ENCODE measurements around the gene ICAM1. TPM values are rescaled to one million over a fixed set of nuclear protein-coding genes. Genes with fewer than 3 reads are reported as not detected.

ICAM1 gene
- total and polyA plus RNA-seq, 2 of the 13 experiments (the other 11 are each of a cell fraction or from before 2014, with no cell fraction given), result 37.9 to 98.4 TPM

GRCh38 chr19:10270616-10271394 is at the start of gene ICAM1 (continued):
- no peak for TF ChIP-seq PBX3 (CRISPR knock-in tag; IDR thresholded peaks at IDR 0.05; ENCODE audit: borderline replicate concordance)
- TF ChIP-seq ZNF644 (CRISPR knock-in tag; IDR thresholded peaks at IDR 0.05; ENCODE audit: low read depth), result no peak
- TF ChIP-seq, protein P1, sequence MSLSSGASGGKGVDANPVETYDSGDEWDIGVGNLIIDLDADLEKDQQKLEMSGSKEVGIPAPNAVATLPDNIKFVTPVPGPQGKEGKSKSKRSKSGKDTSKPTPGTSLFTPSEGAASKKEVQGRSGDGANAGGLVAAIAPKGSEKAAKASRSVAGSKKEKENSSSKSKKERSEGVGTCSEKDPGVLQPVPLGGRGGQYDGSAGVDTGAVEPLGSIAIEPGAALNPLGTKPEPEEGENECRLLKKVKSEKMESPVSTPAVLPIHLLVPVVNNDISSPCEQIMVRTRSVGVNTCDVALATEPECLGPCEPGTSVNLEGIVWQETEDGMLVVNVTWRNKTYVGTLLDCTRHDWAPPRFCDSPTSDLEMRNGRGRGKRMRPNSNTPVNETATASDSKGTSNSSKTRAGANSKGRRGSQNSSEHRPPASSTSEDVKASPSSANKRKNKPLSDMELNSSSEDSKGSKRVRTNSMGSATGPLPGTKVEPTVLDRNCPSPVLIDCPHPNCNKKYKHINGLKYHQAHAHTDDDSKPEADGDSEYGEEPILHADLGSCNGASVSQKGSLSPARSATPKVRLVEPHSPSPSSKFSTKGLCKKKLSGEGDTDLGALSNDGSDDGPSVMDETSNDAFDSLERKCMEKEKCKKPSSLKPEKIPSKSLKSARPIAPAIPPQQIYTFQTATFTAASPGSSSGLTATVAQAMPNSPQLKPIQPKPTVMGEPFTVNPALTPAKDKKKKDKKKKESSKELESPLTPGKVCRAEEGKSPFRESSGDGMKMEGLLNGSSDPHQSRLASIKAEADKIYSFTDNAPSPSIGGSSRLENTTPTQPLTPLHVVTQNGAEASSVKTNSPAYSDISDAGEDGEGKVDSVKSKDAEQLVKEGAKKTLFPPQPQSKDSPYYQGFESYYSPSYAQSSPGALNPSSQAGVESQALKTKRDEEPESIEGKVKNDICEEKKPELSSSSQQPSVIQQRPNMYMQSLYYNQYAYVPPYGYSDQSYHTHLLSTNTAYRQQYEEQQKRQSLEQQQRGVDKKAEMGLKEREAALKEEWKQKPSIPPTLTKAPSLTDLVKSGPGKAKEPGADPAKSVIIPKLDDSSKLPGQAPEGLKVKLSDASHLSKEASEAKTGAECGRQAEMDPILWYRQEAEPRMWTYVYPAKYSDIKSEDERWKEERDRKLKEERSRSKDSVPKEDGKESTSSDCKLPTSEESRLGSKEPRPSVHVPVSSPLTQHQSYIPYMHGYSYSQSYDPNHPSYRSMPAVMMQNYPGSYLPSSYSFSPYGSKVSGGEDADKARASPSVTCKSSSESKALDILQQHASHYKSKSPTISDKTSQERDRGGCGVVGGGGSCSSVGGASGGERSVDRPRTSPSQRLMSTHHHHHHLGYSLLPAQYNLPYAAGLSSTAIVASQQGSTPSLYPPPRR (CRISPR knock-in tag; IDR thresholded peaks at IDR 0.05; ENCODE audit: borderline replicate concordance), result peak; percentile 15; the same call in 1 of the 2 replicates
- peak; percentile 74 for TF ChIP-seq ZSCAN25 (CRISPR knock-in tag; IDR thresholded peaks at IDR 0.05)
- no peak for TF ChIP-seq PAF1 (CRISPR knock-in tag; IDR thresholded peaks at IDR 0.05)
- peak; percentile 95 for TF ChIP-seq SP5 (CRISPR knock-in tag; IDR thresholded peaks at IDR 0.05; ENCODE audit: borderline replicate concordance, low read depth)
- TF ChIP-seq ZNF331 (CRISPR knock-in tag; IDR thresholded peaks at IDR 0.05), result peak; percentile 72
- no peak; the same call in 1 of the 2 replicates for TF ChIP-seq ZBTB21 (CRISPR knock-in tag; IDR thresholded peaks at IDR 0.05)
- TF ChIP-seq ARID2 (CRISPR knock-in tag; IDR thresholded peaks at IDR 0.05; ENCODE audit: borderline replicate concordance), result peak; percentile 48; the same call in 1 of the 2 replicates
- peak; percentile 17; the same call in 1 of the 2 replicates for TF ChIP-seq ZNF274 (CRISPR knock-in tag; IDR thresholded peaks at IDR 0.05)
- TF ChIP-seq, protein P2, sequence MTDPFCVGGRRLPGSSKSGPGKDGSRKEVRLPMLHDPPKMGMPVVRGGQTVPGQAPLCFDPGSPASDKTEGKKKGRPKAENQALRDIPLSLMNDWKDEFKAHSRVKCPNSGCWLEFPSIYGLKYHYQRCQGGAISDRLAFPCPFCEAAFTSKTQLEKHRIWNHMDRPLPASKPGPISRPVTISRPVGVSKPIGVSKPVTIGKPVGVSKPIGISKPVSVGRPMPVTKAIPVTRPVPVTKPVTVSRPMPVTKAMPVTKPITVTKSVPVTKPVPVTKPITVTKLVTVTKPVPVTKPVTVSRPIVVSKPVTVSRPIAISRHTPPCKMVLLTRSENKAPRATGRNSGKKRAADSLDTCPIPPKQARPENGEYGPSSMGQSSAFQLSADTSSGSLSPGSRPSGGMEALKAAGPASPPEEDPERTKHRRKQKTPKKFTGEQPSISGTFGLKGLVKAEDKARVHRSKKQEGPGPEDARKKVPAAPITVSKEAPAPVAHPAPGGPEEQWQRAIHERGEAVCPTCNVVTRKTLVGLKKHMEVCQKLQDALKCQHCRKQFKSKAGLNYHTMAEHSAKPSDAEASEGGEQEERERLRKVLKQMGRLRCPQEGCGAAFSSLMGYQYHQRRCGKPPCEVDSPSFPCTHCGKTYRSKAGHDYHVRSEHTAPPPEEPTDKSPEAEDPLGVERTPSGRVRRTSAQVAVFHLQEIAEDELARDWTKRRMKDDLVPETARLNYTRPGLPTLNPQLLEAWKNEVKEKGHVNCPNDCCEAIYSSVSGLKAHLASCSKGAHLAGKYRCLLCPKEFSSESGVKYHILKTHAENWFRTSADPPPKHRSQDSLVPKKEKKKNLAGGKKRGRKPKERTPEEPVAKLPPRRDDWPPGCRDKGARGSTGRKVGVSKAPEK (CRISPR knock-in tag; IDR thresholded peaks at IDR 0.05; ENCODE audit: borderline replicate concordance), result no peak
- TF ChIP-seq CBFB (CRISPR knock-in tag; IDR thresholded peaks at IDR 0.05), result peak; percentile 84
- 0 out of 2 replicates have a peak, but pooled peaks have one; percentile 28 for TF ChIP-seq ZNF850 (CRISPR knock-in tag; conservative IDR thresholded peaks at IDR 0.05)
- peak; percentile 64 for TF ChIP-seq CBX1 (IDR thresholded peaks at IDR 0.05; ENCODE audit: low read depth)
- no peak for TF ChIP-seq HMGA1 (CRISPR knock-in tag; conservative IDR thresholded peaks at IDR 0.05)
- TF ChIP-seq TCF12 (IDR thresholded peaks at IDR 0.05), result no peak
- TF ChIP-seq TCF12 (CRISPR knock-in tag; IDR thresholded peaks at IDR 0.05), result peak; percentile 89; the same call in 1 of the 2 replicates
- peak; percentile 62 for TF ChIP-seq ZNF263 (CRISPR knock-in tag; IDR thresholded peaks at IDR 0.05)
- TF ChIP-seq ZBTB7B (CRISPR knock-in tag; IDR thresholded peaks at IDR 0.05), result peak; percentile 90; the same call in 1 of the 2 replicates

Data from HepG2 (cell line).